HG03139 (cell line): ENCODE measurements around the gene LAIR1.
"Not testable (repeated sequence)": the region's sequence is repeated elsewhere in the genome, so short reads cannot be mapped to it uniquely, and the experiment has no call there.

ENCODE experiments used
- ATAC-seq: cut with Tn5 transposase; IDR thresholded peaks from one replicate; pipeline ENCODE4 v1.9.1; 2021; ENCODE audit not compliant: unreplicated experiment

The LAIR1 gene

GRCh38 chr19:54345938-54346386 is 18.8 kb downstream of the LAIR1 start:
- ATAC-seq: no peak

GRCh38 chr19:54343868-54344267 is 20.9 kb downstream of the LAIR1 start:
- ATAC-seq: no peak

GRCh38 chr19:54341295-54341694 is 23.4 kb downstream of the LAIR1 start:
- ATAC-seq: no peak

- no peak for ATAC-seq
Observed at GRCh38 chr19:54339646-54340358, 24.9 kb downstream of the LAIR1 start.

GRCh38 chr19:54338521-54338920 is 26.2 kb downstream of the LAIR1 start:
- ATAC-seq: no peak

GRCh38 chr19:54337858-54338230 is 26.9 kb downstream of the LAIR1 start:
- ATAC-seq: no peak

- ATAC-seq: no peak
Observed at GRCh38 chr19:54336893-54337857, 27.6 kb downstream of the LAIR1 start.

GRCh38 chr19:54335979-54336892 is 28.5 kb downstream of the LAIR1 start:
- no peak for ATAC-seq

GRCh38 chr19:54335164-54335563 is 29.6 kb downstream of the LAIR1 start:
- ATAC-seq: no peak

GRCh38 chr19:54333586-54334298 is 31.0 kb downstream of the LAIR1 start:
- ATAC-seq: no peak

- no peak for ATAC-seq
Observed at GRCh38 chr19:54332149-54332548, 32.6 kb downstream of the LAIR1 start.

- no peak for ATAC-seq
Observed at GRCh38 chr19:54331626-54332025, 33.1 kb downstream of the LAIR1 start.

GRCh38 chr19:54329476-54330165 is 35.1 kb downstream of the LAIR1 start:
- no peak for ATAC-seq

- not testable (repeated sequence) for ATAC-seq
Observed at GRCh38 chr19:54328781-54329180, 36.0 kb downstream of the LAIR1 start.

GRCh38 chr19:54325631-54326030 is 39.1 kb downstream of the LAIR1 start:
- no peak for ATAC-seq

GRCh38 chr19:54325194-54325621 is 39.5 kb downstream of the LAIR1 start:
- no peak for ATAC-seq

GRCh38 chr19:54324071-54324470 is 40.7 kb downstream of the LAIR1 start:
- no peak for ATAC-seq

GRCh38 chr19:54322934-54323333 is 41.8 kb downstream of the LAIR1 start:
- ATAC-seq: not testable (repeated sequence)

GRCh38 chr19:54322295-54322694 is 42.4 kb downstream of the LAIR1 start:
- ATAC-seq: not testable (repeated sequence)
